Measurements from ENCODE around the gene PAQR5.

DNA sequence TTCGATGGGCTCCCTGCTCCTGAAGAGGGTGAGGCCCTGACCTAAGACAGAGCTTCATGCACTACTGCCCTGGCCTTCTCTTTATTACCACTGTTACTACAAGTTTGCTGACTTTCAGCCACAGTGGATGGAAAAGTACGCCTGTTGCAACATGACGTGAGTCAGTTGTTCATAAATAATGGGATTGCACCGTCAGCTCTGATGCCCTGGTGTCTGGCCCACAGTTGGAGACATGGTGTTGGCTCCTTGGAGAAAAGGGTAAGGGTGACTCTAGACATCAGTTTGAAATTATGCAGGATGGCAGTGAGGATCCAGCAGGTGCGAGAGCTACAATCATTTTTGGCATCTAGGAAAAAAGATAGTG, 5.5 kb downstream of the PAQR5 start:
- TF ChIP-seq, protein P1, sequence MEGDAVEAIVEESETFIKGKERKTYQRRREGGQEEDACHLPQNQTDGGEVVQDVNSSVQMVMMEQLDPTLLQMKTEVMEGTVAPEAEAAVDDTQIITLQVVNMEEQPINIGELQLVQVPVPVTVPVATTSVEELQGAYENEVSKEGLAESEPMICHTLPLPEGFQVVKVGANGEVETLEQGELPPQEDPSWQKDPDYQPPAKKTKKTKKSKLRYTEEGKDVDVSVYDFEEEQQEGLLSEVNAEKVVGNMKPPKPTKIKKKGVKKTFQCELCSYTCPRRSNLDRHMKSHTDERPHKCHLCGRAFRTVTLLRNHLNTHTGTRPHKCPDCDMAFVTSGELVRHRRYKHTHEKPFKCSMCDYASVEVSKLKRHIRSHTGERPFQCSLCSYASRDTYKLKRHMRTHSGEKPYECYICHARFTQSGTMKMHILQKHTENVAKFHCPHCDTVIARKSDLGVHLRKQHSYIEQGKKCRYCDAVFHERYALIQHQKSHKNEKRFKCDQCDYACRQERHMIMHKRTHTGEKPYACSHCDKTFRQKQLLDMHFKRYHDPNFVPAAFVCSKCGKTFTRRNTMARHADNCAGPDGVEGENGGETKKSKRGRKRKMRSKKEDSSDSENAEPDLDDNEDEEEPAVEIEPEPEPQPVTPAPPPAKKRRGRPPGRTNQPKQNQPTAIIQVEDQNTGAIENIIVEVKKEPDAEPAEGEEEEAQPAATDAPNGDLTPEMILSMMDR (IDR thresholded peaks at IDR 0.05; ENCODE audit: borderline replicate concordance, extremely low read depth, low read length, poor library complexity, severe bottlenecking), result no peak
- no peak for TF ChIP-seq EZH2 (IDR thresholded peaks at IDR 0.05; ENCODE audit: borderline replicate concordance, low read depth, low read length, severe bottlenecking)

All from DND-41 (cell line).